SJSA1 (cell line): ENCODE measurements around the gene FCF1. TPM values are rescaled to one million over a fixed set of nuclear protein-coding genes. Genes with fewer than 3 reads are reported as not detected.

Source experiments
- DNase-seq, 2 experiments: peaks; one replicate each; pipeline ENCODE4 v3.0.0-alpha.2; 2015 to 2020; ENCODE audit warnings: low spot score in 2 of 2, low read depth in 1 of 2
- H3K27ac ChIP-seq: fragments of 250-450 bp; sonication (Bioruptor Pico); 2 replicates; pipeline ENCODE4 v1.5.1; 2020; ENCODE audit warnings: mild to moderate bottlenecking, moderate library complexity
- H3K27me3 ChIP-seq: fragments of 250-450 bp; sonication (Bioruptor Pico); replicated peaks from 2 replicates; pipeline ENCODE4 v1.5.1; 2020; ENCODE audit warnings: mild to moderate bottlenecking, moderate library complexity
- H3K36me3 ChIP-seq: fragments of 250-450 bp; sonication (Bioruptor Pico); 2 replicates; pipeline ENCODE4 v1.5.1; 2020; ENCODE audit warnings: mild to moderate bottlenecking
- H3K4me1 ChIP-seq: fragments of 250-450 bp; sonication (Bioruptor Pico); replicated peaks from 2 replicates; pipeline ENCODE4 v1.6.1; 2021; ENCODE audit warnings: mild to moderate bottlenecking
- H3K4me3 ChIP-seq: fragments of 250-450 bp; sonication (Bioruptor Pico); 2 replicates; pipeline ENCODE4 v1.5.1; 2020; ENCODE audit warnings: mild to moderate bottlenecking
- H3K9me3 ChIP-seq: fragments of 250-450 bp; sonication (Bioruptor Pico); replicated peaks from 2 replicates; pipeline ENCODE4 v1.5.1; 2020; ENCODE audit warnings: mild to moderate bottlenecking
- total RNA-seq: library from RNA; depleted of rRNA; stranded (reverse); fragments of >200 nt; shearing (Covaris generic); gene quantifications from 2 replicates; pipeline ENCODE4 v1.2.3, GENCODE V29; 2014; rRNA removed

The FCF1 gene
- total RNA-seq, 1 experiment from 2014 or later: 25.9 TPM

DNA sequence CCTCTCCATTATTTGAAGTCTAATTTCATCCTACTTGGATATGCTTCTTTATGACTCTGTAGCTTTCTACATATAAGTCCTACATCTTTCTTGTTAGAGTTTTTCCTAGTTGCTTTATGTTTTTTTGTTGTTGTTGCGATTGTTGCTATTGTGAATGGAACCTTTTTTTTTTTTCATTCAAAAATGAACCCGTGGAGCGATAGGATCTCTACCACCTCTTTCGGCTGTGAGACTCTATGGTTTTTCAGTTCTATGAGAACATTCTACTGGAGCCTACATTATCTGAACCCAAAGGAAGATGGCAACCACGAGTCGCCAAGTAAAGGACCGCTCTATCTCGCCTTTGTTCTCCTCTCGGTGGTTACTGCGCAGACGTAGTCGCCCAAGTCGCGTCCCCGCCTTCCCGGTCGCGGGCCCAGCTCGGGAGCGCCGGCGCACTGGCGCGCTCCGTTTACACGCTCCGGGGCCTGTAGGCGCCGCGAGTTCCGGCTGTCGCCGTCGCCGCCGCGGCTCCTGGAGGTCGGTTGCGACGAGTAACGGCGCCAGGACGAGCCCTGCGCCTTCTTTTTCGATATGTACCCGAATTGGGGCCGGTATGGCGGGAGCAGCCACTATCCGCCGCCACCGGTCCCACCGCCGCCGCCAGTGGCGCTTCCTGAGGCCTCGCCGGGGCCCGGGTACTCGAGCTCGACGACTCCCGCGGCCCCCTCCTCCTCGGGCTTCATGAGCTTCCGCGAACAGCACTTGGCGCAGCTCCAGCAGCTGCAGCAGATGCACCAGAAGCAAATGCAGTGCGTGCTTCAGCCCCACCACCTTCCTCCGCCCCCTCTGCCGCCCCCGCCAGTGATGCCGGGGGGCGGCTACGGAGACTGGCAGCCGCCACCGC is 50.2 kb downstream of the FCF1 start, which contains the start of gene YLPM1:
TSS of gene YLPM1 (plus strand) at position 400 of the 886 bp plus-strand sequence. CDS start at position 574, 174 bp downstream.
- peaks cover 7% of the 10 kb centered on the region for H3K4me1 ChIP-seq
- H3K36me3 ChIP-seq: peaks cover 22% of the 10 kb centered on the region
- no peaks in the 10 kb centered on the region for H3K9me3 ChIP-seq
- H3K27me3 ChIP-seq: no peaks in the 10 kb centered on the region
- H3K4me3 ChIP-seq: peak within 1 kb of the TSS; percentile 81
- DNase-seq: peak; percentile 90 to 91
- H3K27ac ChIP-seq: peak within 1 kb of the TSS; percentile 78

DNA sequence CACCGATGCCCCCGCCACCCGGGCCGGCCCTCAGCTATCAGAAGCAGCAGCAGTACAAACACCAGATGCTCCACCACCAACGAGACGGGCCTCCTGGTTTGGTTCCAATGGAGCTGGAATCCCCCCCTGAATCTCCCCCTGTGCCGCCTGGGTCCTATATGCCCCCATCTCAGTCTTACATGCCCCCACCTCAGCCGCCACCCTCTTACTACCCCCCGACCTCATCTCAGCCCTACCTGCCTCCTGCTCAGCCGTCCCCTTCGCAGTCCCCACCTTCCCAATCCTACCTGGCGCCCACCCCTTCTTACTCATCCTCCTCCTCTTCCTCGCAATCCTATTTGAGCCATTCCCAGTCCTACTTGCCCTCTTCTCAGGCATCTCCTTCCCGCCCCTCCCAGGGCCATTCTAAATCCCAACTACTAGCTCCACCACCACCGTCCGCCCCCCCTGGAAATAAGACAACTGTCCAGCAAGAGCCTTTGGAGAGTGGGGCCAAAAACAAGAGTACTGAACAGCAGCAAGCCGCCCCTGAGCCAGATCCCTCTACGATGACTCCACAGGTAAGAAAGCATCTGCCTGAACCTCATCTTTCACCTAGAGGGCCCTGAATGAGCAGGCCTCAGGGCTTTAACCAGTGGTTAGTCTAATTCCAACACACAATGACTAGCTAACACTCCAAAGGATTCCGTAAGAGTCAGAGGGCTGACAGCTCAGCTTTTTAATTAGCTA is 51.0 kb downstream of the FCF1 start:
- peak overlapping the region; percentile 81 for H3K4me3 ChIP-seq
- peaks cover 22% of the 10 kb centered on the region for H3K36me3 ChIP-seq
- H3K4me1 ChIP-seq: peaks cover 7% of the 10 kb centered on the region
- no peaks in the 10 kb centered on the region for H3K27me3 ChIP-seq
- peak overlapping the region; percentile 78 for H3K27ac ChIP-seq
- H3K9me3 ChIP-seq: no peaks in the 10 kb centered on the region
- DNase-seq: peak; percentile 12 to 42

DNA sequence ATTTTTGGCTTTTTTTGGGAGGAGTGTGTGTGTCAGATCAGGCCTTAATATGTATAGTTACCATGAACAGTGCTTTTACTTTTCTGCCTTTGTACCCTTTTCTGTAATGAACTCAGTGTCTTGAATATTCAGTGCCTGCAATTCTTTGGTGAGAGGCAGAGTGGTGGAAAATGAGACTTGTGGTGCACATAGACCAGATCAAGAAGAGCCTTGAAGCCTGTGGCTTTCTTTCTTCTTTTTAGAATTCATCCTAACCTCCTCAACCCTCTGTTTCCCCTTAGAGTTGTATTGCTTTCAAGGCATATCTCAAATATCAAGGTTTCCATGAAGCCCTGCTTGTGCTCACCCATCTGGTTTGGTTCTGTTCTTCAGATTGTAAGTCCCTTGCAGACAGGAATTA is 52.8 kb downstream of the FCF1 start:
- DNase-seq: no peak
- Histone ChIP-seq H3K27me3 (no peaks in the 10 kb centered on the region), H3K9me3 (no peaks in the 10 kb centered on the region), H3K4me3 (peak overlapping the region; percentile 81), H3K27ac (no peak overlapping the region), H3K4me1 (peaks cover 7% of the 10 kb centered on the region), H3K36me3 (peaks cover 22% of the 10 kb centered on the region)

DNA sequence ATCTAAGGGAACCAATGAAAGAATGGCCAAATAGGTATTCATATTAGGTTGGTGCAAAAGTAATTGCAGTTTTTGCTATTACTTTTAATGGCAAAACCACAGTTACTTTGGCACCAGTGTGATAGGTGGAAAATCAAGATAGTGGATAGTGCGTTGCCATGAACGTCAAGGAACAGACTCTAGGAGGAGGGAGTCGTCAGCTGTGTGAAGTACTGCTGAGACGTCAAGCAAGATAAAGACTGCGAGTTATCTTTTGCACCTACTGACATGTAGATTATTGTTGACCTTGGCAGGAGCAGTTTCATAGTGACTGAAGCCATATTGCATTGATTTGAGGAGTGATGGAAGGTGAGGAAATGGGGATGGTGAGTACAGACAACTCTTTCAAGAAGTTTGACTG is 58.5 kb downstream of the FCF1 start:
- Histone ChIP-seq H3K27ac (no peak overlapping the region), H3K27me3 (no peaks in the 10 kb centered on the region), H3K9me3 (no peaks in the 10 kb centered on the region), H3K4me1 (no peaks in the 10 kb centered on the region), H3K36me3 (peaks cover 22% of the 10 kb centered on the region), H3K4me3 (no peak overlapping the region)
- no peak for DNase-seq

DNA sequence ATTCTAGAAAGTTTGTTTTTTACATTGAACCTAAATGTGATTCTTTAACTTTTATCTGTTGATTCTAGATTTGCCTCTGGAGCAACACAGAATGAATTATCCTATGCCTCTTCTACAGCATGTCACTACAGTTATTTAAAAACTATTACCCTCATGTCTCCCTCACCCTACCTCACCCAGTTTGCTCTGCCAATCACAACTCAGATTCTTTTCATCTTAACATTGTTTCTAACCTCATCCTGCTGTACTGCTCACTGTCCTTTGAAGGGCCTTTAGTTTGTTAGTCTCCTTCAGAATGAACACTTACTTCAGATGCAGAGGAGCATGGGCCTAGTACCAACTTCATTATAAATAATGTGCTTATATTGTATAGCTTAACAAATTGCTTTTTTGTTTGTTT is 71.7 kb downstream of the FCF1 start:
- Histone ChIP-seq H3K9me3 (no peaks in the 10 kb centered on the region), H3K4me3 (no peak overlapping the region), H3K27ac (no peak overlapping the region), H3K4me1 (peaks cover 6% of the 10 kb centered on the region; the same call in 1 of the 2 replicates), H3K27me3 (no peaks in the 10 kb centered on the region), H3K36me3 (peaks cover 70% of the 10 kb centered on the region)
- no peak for DNase-seq

DNA sequence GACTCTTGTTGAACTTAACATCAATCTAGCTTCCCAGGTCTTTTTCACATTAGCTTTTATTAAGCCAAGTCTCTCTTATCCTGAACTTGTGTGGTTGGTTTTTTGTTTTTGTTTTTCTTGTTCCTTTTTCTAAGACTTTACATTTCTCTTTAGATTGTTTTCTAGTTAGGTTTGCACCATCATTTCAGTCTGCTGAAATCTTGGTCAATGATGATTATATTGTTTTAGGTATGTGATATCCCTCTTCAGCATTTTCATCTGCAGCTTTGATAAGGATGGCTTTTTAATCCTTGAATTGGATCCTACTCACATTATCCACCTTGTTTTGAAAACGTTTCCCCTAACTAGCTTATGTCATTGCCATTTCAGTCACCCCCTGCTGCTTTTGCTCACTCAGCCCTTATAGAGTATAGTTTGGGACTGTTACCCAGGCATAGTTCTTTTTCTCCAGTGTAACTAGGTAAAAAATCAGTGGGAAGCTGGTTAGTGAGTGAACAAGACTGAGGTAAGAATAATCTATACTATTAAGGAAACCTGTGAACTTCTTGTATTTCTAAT is 72.2 kb downstream of the FCF1 start:
- Histone ChIP-seq H3K9me3 (no peaks in the 10 kb centered on the region), H3K4me3 (no peak overlapping the region), H3K27me3 (no peaks in the 10 kb centered on the region), H3K36me3 (peaks cover 66% of the 10 kb centered on the region), H3K4me1 (peaks cover 6% of the 10 kb centered on the region; the same call in 1 of the 2 replicates), H3K27ac (no peak overlapping the region)
- DNase-seq: no peak

DNA sequence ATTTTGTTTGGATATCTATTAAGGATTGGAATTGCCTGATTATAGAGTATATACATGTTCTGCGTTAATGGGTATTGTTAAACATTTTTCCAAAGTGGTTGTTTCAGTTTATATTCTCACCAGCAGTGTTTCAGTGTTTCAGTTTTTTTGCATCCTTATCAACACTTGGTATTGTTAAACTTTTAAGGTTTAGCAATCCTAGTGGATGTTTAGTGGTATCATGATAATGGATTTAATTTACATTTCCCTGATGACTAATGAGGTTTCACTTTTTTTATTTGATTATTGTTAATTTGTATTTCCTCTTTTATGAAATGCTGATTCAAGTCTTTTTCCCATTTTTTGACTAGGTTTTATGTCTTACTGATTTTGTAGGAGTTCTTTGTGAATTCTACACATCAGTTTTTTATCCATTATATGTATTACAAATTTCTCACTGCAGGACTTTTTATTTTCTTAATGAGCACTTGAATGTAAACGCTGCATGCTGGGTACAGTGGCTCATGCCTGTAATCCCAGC is 73.9 kb downstream of the FCF1 start:
- Histone ChIP-seq H3K27me3 (no peaks in the 10 kb centered on the region), H3K9me3 (no peaks in the 10 kb centered on the region), H3K4me1 (peaks cover 15% of the 10 kb centered on the region), H3K36me3 (peaks cover 52% of the 10 kb centered on the region), H3K4me3 (no peak overlapping the region), H3K27ac (no peak overlapping the region)
- DNase-seq: no peak

Other genes with a start within 250 kb of the FCF1 start
- 110 and 139 TPM in 2 replicates for gene NPC2, start 219.8 kb upstream of the FCF1 start, total RNA-seq
- gene ISCA2, start 219.4 kb upstream of the FCF1 start, total RNA-seq: 9.2 and 29.5 TPM in 2 replicates
- gene LTBP2, start 100.9 kb upstream of the FCF1 start, total RNA-seq: 1.3 and 2.2 TPM in 2 replicates
- gene AREL1, start 64 bp upstream of the FCF1 start, total RNA-seq: 15.2 and 23.2 TPM in 2 replicates
- gene YLPM1, start 50.2 kb downstream of the FCF1 start, total RNA-seq: 13.4 and 15.1 TPM in 2 replicates
- not detected in 2 replicates for gene PROX2, start 163.0 kb downstream of the FCF1 start, total RNA-seq
- gene DLST, start 168.8 kb downstream of the FCF1 start, total RNA-seq: 28.4 and 34.9 TPM in 2 replicates
- not detected in 2 replicates for gene RPS6KL1, start 210.1 kb downstream of the FCF1 start, total RNA-seq
- gene PGF, start 242.5 kb downstream of the FCF1 start, total RNA-seq: 0.79 and 1.6 TPM in 2 replicates